ENCODE measurements around the gene RAMP2.
"Not testable (repeated sequence)": the region's sequence is repeated elsewhere in the genome, so short reads cannot be mapped to it uniquely, and the experiment has no call there.

RAMP2 gene

GRCh38 chr17:42768006-42768405 lies 7.0 kb downstream of the RAMP2 start:
- DNase-seq (ENCODE audit: low spot score), result not testable (repeated sequence)

DNA sequence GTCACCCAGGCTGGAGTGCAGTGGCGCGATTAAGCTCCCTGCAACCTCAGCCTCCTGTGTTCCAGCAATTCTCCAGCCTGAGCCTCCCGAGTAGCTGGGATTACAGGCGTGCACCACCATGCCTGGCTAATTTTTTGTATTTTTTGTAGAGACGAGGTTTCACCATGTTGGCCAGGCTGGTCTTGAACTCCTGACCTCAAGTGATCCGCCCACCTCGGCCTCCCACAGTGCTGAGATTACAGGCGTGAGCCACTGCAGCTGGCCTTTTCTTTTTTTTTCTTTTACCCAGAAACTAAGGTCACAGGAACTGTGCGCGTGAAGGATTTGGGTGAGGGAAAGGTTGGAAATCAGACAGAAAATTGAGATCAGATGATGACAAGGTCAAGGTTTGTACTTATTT lies 8.9 kb downstream of the RAMP2 start:
- DNase-seq (ENCODE audit: low spot score), result not testable (repeated sequence)

GRCh38 chr17:42772945-42773289 lies 11.9 kb downstream of the RAMP2 start:
- DNase-seq (ENCODE audit: low spot score), result no peak

- DNase-seq (ENCODE audit: low spot score), result peak; percentile 81
Measured at GRCh38 chr17:42773290-42774035, 12.4 kb downstream of the RAMP2 start, which contains the start of gene VPS25. TSS of gene VPS25 (plus strand) at chr17:42773449. CDS start at chr17:42773476, 27 bp downstream.

DNA sequence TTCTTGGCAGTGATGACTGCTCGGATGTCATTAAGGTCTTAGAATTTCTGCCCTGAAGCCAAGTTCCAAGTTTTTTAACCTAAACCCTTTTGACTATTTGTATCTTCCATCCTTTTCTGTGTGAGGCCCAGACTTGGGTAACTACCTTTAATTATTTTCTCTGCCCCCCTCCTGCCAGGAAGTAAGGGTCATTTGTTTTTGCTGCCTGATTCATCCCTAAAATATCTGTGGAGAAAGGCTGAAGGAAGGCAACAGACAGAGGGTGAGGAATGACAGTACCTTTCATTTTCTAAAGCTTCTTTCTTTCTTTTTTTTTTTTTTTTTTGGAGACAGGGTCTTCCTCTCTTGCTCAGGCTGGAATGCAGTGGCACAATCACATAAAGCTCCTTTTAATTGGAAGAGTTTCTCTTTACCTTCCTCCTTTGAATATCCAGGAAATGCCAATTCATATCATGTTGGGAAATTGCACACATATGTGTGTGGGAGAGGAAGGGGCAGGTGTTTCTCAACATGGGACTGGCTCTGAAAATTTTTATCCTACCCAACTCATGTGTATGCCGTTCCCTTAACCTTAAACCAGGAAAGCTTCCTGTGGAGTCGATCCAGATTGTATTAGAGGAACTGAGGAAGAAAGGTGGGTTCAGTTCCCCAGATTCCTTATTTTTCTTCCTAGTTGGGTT lies 13.2 kb downstream of the RAMP2 start:
- no peak for DNase-seq (ENCODE audit: low spot score)

DNA sequence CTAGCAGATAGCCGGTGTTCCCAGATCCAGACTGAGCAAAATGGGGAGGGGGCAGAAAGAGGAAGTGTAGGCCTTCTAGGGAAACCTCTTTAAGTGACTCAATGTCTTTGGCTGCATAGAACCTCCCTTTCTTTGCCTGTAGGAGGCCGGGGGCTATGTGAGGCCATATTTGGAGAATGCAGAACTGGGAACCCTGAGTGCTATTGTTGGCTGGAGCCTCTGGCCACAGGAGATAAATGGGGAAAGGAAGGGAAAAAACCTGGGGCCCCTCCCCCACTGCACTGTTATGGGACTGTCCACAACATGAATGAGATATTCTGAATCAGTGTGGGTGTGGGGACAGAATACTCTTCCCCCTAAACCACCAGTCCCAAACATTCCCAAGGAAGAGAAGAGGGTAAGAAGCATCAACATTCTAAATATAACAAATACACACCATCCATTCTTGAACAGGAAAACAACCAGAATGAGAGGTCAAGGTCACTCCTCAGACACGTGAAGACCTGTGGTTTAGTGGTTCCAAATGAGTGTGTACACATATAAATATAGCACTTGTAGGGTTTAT lies 14.6 kb downstream of the RAMP2 start:
- DNase-seq (ENCODE audit: low spot score), result no peak

DNA sequence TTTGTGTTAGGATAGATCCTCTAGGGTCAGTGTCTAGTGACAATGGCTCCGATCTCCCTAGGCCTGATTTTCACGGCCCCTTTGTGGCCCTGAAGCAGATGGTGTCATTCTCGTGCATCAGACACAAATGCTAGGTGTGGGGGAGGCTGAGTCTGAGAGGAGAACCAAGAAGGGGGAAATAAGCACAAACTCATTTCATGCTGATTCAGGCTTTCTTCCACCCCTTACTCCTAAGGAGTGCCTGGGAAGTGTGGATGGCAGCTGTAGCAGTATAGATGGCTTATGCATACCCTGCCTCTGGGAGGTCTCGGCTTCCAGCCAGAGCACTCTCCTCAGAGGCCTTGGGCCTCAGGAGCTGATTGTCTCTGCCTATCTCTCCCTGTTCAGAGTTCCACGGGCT lies 17.5 kb downstream of the RAMP2 start:
- DNase-seq (ENCODE audit: low spot score), result no peak

GRCh38 chr17:42779304-42779935 lies 18.4 kb downstream of the RAMP2 start:
- DNase-seq (ENCODE audit: low spot score), result no peak

DNA sequence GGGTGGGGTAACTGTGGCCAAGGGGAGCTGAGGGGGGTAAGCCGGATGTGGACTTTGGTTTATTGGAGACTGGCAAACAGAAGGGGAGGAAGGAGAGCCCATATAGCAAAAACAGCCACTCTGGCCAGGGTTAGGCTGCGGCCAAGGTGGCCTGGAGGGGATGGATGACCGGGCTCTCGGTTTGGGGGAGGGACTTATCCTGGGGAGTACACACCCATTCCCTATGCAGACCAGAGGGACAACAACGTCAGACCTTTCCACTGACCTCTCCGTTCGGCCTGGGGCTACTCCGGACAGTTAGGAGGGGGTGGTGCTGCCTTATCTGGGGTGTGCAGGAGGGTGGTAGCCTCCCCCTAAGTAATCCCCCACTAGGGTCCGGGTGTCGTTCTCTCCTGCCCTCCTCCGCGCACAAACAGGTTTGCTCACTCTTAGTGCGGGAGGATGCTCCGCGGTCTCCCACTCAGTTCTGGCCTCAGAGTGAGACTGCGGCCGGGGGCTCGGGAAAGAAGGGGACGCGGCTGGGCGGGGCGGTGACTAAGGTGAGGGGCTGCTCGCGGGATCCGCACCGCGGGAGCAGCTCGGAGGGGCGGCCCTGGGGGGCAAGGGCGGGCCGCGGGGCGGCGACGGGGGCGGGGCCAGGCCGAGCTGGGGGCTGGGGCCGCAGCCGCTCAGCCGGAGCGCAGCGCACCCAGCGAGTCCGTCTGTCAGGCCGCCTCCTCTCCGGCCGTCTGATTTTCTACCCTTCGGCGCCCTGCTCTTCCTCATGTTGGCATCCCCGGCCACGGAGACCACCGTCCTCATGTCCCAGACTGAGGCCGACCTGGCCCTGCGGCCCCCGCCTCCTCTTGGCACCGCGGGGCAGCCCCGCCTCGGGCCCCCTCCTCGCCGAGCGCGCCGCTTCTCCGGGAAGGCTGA lies 19.2 kb downstream of the RAMP2 start, which contains the start of gene WNK4:
WNK4 (plus strand) TSS at position 675 of the 915 bp plus-strand sequence; CDS start at position 764, 89 bp downstream.
- peak; percentile 49 for DNase-seq (ENCODE audit: low spot score)

DNA sequence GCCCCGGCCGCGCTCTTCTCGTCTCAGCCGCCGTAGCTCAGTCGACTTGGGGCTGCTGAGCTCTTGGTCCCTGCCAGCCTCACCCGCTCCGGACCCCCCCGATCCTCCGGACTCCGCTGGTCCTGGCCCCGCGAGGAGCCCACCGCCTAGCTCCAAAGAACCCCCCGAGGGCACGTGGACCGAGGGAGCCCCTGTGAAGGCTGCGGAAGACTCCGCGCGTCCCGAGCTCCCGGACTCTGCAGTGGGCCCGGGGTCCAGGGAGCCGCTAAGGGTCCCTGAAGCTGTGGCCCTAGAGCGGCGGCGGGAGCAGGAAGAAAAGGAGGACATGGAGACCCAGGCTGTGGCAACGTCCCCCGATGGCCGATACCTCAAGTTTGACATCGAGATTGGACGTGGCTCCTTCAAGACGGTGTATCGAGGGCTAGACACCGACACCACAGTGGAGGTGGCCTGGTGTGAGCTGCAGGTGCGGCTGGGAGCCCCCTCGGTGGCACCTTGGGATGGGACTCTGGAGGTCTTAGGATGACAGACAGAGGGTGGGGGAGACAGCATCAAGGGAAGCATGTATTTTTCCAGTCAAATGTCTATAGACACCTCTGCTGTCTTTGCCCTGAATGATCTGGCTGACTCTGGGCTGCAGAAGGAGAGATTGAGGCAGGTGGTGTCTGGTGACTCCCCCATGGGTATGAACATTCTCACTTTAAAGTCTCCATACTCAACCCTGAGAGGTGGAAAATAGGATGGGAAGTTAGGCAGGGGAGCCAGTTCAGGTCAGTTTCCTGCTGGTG lies 20.0 kb downstream of the RAMP2 start:
- no peak for DNase-seq (ENCODE audit: low spot score)

GRCh38 chr17:42781639-42782165 lies 20.7 kb downstream of the RAMP2 start:
- DNase-seq (ENCODE audit: low spot score), result no peak

DNA sequence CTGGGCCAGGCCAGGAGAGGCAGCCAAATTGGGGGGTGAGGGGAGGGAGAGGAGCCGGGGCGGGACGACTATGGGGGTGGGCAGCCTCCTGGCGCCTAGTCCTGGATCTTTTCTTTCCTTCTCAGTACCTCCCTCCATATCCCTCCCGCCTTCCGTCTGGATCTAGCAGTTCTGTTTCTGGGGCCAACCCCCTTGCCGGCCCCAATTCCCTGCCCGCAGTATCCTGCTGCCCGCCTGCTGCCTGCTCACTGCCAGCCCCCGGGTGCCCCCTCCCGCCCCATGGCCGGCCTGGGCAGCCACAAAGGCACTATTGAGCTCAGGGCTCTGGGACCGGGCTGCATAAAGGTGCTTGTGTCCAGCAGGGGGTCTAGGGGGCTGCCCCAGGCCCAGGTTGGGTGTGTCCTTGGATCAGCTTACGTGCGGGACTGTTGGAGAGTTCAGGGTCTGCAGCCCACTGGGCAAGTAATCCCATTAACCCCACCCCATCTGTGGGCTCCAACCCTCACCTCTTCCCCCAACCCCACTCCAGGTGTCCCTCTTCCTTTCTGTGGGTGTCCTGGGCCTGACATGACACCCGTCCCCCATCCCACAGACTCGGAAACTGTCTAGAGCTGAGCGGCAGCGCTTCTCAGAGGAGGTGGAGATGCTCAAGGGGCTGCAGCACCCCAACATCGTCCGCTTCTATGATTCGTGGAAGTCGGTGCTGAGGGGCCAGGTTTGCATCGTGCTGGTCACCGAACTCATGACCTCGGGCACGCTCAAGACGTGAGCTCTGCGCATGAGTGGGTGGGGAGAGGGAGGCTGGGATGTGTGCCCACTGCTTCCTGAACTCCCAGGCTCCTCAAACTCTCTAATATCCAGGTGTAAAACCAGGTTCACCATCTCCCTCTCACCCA lies 21.4 kb downstream of the RAMP2 start:
- DNase-seq (ENCODE audit: low spot score), result no peak

DNA sequence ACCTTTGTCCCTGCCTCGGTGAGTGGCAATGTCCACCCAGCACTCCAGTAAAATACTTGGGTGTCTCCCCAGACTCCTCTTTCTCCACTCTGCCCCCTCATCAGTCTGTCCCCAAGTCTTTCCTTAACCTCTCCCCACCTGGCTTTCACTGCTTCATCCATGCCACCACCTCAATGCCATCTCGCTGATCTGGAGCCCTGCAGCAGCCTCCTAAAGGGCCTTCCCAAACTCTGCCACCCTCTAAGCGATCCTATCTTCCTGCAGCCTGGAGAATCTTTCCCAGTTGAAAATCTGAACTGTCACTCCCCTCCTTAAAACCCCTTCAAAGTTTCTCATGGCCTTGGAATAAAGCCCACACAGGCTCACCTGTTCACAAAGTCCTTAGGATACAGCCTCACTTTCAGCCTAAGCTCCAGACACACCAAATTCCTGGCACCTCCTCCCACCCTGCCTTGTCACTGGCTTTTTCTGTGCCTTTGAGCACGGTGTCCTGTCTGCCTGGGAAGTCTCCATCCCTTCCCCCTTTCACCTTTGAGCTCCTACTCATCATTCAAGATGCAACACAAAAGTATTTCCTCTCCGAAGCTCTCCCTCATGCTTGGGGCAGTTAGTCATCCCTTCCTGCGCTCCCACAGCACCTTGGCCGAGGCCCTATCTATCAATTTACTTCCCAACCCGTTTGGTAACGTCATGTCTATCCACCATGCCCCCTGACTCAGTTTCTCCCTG lies 22.2 kb downstream of the RAMP2 start:
- peak; percentile 45 for DNase-seq (ENCODE audit: low spot score)

DNA sequence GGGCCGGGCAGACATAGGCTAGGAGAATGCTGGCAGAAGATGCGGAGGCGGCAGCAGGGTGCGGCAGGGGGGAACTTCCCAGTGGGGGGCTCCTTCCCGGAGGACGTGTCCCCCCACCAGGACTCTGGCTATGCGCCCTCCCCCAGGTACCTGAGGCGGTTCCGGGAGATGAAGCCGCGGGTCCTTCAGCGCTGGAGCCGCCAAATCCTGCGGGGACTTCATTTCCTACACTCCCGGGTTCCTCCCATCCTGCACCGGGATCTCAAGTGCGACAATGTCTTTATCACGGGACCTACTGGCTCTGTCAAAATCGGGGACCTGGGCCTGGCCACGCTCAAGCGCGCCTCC lies 22.7 kb downstream of the RAMP2 start:
- DNase-seq (ENCODE audit: low spot score), result no peak

DNA sequence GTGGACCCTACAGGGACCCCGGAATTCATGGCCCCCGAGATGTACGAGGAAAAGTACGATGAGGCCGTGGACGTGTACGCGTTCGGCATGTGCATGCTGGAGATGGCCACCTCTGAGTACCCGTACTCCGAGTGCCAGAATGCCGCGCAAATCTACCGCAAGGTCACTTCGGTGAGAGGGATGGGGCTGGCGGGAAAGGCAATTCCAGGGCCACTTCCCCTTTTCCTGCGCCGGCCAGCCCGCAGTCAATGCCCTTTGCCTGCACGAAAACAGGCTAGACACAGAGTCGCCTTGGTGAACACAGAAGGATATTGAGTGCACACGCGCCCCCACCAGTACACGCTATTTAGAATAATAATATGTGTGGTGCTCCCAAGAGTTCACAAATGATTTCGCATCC lies 23.4 kb downstream of the RAMP2 start:
- no peak for DNase-seq (ENCODE audit: low spot score)

- DNase-seq (ENCODE audit: low spot score), result no peak
Measured at GRCh38 chr17:42784811-42785592, 24.0 kb downstream of the RAMP2 start.

DNA sequence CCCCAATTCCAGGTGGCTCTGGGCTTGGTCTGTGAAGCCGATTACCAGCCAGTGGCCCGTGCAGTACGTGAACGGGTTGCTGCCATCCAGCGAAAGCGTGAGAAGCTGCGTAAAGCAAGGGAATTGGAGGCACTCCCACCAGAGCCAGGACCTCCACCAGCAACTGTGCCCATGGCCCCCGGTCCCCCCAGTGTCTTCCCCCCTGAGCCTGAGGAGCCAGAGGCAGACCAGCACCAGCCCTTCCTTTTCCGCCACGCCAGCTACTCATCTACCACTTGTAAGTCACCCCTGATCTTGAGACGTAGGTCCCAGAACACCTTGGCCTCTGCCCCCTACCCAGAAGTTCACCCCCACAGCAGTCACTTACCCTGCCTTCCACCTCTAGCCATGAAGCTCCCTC lies 26.2 kb downstream of the RAMP2 start:
- DNase-seq (ENCODE audit: low spot score), result no peak

DNA sequence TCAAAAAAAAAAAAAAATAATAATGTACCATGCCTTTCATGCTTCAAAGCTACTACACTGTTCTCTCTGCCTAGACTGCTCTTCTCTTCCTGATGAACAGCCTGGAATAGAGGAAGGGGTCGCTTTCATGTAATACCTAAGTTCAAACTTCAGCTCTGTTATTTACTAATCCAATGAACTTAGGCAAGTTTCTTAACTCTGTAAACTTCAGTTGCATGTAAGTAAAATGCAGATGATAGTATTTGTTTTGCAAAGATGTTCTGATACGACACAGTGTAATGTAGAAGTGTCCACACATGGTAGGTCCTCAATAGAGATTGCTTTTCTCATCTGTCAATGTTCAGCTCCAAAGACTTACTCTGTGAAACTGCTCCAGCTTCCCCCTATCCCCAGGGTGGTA lies 30.9 kb downstream of the RAMP2 start:
- DNase-seq (ENCODE audit: low spot score), result no peak

Data from SW480 (cell line).